ENCODE measurements around the gene ANKRD16.
"Not testable (repeated sequence)": the region's sequence is repeated elsewhere in the genome, so short reads cannot be mapped to it uniquely, and the experiment has no call there.

ANKRD16 gene

DNA sequence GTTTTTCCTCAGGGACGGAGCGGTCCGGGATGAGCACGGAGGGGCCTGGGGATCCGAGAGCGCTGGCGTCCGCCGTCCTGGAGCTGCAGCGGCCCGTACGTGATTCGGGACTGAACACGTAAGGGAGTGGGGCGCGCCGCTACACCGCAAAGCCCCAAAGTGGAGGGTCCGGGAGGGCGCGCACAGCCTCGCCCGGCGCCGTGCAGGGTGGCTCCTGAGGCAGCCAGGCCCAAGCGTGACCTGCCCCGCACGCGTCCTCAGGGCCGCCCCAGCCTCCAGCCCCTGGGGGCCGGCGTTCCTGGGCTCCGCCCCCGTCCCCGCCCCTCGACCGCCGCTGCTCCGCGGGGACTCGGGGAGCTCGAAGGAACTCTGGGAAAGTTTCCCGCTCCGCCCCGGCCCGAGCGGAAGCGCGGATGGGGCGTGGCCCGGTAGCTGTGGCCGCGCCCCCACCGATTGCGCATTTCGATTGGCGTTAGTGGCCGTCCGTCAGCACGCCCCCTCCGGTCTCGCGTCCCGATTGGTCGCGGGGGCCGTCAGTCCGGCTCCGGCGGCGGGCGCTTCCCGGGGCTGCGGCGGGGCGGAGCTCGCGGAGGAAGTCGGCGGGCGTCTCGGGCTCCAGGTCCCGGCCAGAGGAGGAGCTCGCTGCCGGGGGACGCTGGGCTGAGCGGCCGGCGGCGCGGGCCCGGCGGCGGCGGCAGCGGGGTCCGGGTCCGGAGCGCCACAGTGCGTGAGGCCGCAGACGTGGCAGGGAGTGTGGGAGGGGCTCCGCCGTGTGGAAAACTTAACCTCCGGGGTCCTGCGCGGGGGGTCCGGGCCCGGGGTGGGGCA lies at the start of gene ANKRD16, which contains the start of gene FBH1:
ANKRD16 (minus strand) TSS at position 270 of the 828 bp plus-strand sequence. CDS start 539 bp downstream, outside the sequence.
FBH1 (plus strand) TSS at position 620 of the 828 bp plus-strand sequence; CDS start at position 723, 103 bp downstream.
- peak; percentile 98 for DNase-seq (ENCODE audit: low spot score)

DNA sequence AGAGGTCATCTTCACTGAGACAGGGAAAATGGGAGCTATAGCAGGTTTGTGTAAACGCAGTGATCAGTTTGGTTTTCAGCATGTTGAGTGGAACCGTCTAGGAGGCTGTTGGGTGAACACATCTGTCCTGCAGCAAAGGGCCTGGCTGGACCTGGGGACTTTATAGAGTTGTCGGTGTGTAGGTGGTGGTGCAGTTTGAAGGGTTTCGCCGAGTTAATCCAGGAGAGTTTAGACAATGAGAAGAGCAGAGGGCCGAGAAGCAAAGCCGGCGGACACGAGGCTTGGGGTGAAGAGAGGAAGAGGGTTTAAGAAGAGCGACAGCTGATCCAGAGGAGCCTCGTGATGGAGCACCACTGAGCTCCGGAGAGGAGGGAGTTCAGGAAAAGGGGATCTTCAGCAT lies 48.6 kb upstream of the ANKRD16 start:
- no peak for DNase-seq (ENCODE audit: low spot score)

DNA sequence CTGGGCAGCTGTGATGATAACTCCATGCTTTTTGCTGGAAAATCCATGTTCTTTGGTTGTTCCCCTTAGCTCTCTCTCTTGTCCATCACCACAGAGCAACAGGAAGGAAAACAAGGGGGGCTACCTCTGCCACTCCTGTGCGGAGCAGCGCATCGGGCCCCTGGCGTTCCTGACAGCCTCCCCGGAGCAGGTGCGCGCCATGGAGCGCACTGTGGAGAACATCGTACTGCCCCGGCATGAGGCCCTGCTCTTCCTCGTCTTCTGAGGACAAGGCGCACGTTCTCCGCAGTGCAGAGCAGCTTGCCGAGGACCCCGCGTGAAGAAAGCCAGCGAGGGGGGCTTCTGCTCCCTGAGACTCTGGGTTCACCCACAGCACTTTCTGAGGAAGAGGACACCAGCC lies 47.3 kb upstream of the ANKRD16 start:
- DNase-seq (ENCODE audit: low spot score), result no peak

DNA sequence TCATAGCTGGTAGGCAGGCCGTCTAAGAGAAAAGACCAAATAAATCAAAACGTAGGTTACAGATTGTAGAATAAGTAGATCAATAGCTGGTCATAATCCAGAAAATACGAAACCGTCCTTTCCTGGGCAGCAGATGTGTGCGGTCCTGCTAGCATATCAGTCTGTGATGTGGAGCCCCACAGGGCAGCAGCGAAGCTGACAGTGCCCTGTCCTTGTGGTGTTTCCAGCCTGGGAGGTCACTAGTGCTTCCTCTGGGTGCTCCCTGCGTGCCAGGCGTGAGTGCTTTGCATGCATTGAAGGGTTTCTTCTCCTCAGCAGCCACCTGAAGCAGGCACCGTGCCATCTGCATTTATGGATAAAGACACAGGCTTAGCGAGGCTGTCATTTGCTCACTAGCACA lies 45.9 kb upstream of the ANKRD16 start:
- no peak for DNase-seq (ENCODE audit: low spot score)

DNA sequence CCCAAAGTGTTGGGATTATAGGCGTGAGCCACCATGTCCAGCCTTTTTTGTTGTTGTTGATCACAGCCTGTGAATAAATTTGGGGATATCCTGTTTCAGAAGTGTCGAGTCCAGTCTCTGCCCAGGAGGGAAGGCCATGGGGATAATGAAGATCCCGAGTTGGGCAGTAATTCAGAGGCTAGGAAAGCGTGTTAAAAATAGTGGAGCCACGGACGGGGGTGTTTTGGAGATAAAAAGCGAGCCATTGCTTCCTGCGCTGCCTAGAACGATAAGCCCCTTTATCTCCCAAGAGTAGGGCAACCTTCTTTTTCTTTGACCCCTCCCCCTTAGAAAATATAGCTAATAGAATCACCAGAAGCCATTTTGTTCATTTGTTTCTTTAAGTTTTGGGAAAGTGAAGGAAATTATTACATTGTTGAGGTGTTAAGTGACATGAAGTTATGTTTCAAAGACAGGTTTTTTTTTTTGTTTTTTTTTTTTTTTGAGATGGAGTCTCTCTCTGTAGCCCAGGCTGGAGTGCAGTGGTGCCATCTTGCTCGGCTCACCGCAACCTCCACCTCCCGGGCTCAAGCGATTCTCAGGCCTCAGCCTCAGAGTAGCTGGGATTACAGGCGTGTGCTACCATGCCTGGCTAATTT lies 44.3 kb upstream of the ANKRD16 start:
- DNase-seq (ENCODE audit: low spot score), result no peak

DNA sequence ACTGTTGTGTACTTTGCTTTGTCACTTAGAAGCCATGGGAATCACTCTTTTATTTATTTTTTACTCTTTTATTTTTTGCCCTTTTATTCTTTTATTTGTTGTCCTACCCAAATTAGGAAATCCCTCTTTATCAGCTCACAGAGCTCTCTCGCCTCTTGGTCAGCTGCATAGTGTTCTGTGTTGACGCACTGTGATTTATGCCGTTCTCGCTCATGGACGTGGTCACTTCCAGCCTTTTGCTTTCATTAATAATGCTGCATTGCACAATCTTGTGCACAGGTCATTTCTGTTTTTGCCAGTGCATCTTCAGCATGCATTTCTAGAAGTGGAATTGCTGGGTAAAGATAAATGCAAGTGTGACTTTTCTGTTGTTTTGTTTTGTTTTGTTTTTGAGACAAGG lies 42.7 kb upstream of the ANKRD16 start:
- no peak for DNase-seq (ENCODE audit: low spot score)

DNA sequence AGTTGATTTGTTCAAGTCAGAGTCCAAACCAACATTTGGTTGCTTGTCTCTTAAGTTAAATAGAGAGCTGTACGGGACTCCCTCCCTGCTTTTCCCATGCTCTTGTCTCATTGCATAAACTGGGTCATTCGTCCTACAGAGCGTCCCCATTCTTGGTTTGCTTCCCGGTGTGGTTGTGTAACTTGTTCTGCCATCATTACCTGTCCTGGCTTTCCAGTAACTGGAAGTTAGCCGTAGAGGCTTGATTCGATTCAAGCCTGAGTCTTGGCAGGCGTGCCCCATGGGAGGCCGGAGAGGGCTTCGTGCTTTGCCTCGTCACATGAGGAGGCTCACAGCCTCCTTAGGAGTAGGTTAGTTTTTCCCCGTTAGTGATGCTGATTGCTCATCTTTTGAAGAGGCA lies 40.6 kb upstream of the ANKRD16 start:
- no peak for DNase-seq (ENCODE audit: low spot score)

DNA sequence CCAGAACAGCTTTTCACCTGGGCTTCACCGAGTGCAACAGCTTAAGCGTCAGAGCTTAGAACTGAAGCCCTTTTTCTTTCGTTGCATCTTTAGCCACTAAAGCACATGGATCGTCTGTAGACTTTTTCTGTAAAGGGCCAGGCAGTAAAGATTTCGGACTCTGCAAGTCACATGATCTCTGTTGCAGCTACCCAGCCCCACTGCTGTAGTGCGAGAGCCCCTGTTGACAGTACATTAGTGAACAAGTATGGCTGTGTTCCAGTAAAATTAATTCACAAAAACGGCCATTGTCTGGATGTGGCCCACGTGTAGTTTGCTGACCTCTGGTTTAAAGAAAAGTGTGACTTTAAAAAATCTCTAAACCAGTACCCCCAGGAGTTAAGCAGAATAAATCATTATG lies 39.7 kb upstream of the ANKRD16 start:
- DNase-seq (ENCODE audit: low spot score), result no peak

DNA sequence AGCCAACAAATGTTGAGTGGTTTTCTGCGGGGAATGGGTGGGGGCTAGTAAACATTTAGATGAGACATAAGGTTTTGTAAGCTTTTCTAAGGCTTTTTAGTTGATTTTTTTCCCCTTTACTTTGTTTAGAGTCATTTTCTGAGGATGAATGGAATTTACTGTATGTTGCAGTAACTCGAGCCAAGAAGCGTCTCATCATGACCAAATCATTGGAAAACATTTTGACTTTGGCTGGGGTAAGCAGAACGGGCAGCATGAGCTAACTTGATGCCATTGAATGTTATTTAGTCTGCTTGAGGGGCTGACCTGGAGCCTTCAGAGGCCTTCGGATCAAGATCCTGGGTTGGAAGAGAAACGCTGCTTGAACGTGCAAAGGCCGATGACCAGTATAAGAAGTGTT lies 37.6 kb upstream of the ANKRD16 start:
- no peak for DNase-seq (ENCODE audit: low spot score)

DNA sequence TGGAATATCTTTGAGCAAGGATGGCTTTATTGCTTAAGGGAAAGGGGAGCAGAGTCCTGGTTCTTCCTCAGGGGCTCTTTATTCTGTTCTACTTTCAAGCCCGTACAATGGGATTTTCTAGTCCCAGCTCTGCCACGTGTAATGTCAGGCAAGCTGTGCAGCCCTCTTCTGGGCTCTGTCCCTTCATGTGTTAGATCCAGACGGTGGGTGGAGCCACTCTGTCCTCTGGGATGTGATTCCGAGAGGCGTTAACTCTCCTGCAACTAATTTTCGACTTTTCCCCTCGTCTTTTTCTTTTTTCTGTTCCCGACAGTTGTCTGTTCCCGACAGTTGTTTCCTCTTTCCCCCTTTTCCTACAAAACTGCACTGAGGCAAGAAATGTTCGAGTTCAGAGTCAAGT lies 35.2 kb upstream of the ANKRD16 start:
- no peak for DNase-seq (ENCODE audit: low spot score)

DNA sequence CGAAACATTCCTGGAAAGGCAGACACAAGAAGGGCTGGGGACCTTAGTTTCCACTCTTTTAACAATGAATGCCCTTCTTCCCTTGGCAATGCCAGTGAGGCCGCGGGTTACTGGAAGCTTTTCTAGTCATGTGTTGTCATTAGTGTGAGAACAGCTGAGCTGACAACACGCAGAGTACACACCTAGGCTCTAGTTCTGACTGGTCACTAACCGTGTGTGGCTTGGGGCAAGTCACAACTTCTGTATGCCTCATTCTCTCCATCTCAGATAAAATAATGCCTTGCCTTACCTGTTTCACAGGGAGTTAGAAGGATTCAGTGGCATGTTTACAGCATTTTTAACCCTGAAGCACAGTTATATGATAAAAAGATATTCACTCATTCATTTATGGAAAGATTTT lies 32.1 kb upstream of the ANKRD16 start:
- DNase-seq (ENCODE audit: low spot score), result no peak

DNA sequence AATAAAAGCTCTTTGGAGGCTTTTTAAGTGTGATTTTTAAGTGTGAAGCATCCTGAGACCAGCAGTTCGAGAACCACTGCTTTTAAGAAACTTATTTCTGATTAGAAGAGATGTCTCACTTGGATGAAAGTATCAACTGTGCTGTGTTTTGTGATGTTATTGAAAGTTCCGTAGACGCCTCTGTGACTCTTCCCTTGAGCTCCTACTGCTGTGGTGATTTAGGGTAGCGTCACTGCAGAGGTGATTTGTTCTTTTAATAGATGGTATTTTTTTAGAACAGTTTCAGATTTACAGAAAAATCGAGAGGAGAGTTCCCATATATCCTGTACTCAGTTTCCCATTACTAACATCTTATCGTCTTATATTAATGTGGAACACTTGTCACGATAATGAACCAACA lies 29.9 kb upstream of the ANKRD16 start:
- DNase-seq (ENCODE audit: low spot score), result peak; percentile 56

DNA sequence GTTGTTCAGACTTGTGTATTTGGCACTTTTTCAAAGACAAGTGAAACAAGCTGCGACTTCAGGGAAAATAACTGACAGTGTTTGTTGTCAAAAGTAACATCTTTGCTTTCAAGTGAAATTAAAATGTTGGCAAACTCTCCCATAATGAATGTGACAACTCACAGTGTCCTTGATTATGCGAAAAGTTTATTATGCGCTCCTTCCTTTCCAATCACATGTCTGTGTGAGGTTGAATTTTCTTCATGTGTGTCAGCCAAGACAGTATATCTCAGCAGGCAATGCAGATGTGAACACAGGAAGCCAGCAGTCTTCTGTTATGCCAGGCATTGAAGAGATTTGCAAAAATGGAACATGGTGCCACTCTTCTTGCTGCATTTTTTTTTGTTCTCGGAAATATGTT lies 29.1 kb upstream of the ANKRD16 start:
- no peak for DNase-seq (ENCODE audit: low spot score)

DNA sequence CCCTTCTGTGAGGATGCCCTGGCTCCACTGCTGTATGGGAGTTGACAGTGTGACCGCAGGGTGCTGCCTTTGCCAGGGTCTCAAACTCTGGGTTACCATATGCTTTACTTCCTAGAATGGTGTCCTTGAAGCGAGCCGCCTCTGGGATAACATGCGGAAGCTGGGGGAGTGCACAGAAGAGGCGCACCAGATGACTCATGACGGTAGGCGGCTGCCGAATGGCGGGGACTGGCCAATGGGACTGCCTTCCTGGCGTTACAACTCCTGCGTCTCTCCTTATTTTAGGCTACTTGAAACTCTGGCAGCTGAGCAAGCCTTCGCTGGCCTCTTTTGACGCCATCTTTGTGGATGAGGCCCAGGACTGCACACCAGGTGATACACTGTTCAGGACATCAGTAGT lies 27.6 kb upstream of the ANKRD16 start:
- DNase-seq (ENCODE audit: low spot score), result no peak

DNA sequence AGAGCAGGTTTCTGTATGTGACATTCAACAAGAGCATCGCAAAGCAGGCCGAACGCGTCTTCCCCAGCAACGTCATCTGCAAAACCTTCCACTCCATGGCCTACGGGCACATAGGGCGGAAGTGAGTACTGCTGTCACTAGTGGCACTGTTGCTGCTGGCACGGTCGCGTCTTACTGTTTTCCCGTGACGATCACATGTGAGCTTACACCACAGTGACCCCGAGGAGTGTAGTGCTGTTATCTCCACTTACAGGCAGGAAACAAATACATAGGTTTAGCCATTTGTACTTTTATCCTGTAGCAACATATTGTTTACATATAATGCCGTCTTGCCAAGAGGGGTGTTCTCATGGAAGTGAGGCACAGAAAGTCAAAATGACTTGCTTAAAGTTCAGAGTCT lies 25.8 kb upstream of the ANKRD16 start:
- no peak for DNase-seq (ENCODE audit: low spot score)

DNA sequence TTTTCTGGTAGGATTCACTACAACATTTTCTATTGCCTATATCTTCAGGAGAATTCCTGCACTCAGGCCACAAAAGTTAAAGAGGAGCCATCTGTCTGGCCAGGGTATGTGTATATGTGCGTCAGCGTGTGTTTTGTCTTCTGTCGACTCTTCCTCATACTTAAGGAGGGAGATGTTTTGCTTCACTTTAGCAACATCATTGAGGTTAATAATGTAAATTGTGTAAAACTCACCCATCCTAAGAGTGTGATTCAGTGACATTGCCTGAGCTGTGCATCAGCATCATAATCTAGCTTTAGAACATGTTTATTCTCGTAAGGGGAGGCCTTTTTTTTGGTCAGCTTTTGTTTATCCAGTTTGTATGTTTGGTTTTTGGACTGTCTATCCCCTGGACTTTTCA lies 24.0 kb upstream of the ANKRD16 start:
- no peak for DNase-seq (ENCODE audit: low spot score)

DNA sequence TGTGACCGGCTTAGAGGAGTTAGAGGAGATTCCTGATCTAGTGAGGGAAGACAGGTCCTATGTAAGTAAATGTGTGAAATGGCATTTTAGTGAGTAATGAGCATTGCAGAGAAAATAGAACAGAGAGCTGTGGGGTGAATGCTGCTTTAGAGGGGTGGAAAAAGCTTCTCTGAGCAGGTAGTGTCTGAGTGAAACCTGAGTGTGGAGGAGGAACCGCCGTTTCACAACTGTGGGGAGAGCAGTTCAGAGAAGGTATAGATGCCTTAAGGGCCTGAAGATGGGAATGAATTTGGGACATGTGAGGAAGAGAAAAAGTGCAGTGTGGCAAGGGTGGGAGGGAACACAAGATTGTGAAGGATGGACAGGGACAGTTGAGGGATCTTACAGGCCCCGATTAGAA lies 22.0 kb upstream of the ANKRD16 start:
- DNase-seq (ENCODE audit: low spot score), result peak; percentile 53

DNA sequence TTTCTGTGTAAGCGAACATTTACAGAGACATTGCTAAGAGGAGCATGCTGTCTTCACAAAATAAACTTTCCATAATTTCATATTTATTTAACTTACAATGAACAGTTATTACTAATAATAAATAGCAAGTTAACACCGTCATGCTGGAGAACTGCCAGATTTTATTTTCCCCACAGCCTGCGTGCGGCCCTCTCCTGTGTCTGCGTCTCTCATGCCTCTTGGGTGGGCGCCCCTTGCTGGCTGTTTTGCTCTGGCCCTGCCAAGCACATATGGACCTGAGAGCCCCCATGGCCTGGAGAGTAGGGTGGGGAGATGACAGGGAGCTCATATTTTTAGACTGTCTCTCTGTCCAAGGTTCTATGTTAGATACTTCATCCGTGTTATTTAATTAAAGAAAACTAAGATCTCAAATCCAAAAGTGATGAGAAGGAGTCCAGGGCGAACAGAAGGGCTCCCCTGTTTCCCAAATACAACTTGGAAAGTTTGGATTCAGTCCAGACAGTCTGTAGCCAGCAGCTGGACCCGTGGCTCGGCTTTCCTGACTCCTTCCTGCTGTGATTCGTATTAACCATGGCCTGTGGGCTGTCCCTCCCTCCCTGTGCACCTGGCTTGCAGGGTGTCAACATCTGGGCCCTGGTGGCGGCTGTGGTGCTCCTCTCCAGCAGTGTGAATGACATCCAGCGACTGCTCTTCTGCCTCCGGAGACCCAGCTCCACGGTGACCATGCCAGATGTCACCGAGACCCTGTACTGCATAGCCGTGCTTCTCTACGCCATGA lies 20.8 kb upstream of the ANKRD16 start:
- no peak for DNase-seq (ENCODE audit: low spot score)

DNA sequence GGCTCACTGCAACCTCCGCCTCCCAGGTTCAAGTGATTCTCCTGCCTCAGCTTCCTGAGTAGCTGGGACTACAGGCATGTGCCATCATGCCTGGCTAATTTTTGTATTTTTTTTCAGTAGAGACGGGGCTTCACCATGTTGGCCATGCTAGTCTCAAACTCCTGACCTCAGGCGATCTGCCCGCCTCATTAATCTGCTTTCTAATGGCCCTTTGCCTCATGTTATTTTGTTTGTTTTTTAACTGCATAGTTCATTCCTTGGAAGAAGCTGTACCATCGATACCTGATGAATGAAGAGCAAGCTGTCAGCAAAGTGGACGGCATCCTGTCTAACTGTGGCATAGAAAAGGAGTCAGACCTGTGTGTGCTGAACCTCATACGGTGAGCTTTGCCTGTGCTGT lies 19.0 kb upstream of the ANKRD16 start:
- not testable (repeated sequence) for DNase-seq (ENCODE audit: low spot score)

DNA sequence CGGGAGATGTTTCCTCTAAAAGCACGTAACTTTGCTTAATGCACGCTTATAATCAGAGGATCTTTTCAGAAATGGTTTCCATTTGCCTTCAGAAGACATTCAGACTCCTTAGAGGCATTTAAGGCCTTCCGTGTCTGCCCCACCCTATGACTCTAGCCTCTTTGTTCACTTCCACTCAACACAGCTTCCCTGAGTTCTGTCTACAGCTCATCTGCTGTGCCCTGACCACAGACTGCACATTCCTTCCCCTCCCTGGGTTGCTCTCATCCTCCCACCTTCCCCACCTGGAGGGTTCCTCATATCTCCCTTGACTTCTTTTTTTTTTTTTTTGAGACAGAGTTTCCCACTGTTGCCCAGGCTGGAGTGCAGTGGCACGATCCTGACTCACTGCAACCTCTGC lies 17.0 kb upstream of the ANKRD16 start:
- no peak for DNase-seq (ENCODE audit: low spot score)

DNA sequence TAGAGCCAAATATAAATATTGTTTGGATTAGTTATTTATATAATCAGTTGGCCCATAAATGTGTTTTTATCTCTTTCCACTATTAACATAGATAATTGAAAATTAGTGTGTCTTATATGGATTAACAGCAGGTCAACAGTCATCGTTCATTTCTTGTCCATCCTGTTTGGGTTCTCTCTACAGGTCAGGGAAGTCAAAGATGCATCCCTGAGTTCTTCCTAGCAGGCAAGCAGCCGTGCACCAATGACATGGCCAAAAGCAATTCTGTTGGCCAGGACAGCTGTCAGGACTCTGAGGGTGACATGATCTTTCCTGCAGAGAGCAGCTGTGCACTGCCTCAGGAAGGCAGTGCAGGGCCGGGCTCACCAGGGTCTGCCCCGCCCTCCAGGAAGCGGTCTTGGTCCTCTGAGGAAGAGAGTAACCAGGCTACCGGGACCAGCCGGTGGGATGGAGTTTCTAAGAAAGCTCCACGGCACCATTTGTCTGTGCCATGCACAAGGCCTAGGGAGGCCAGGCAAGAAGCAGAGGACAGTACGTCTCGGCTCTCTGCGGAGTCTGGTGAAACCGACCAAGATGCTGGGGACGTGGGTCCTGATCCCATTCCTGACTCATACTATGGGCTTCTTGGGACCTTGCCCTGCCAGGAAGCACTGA lies 16.3 kb upstream of the ANKRD16 start:
- no peak for DNase-seq (ENCODE audit: low spot score)

DNA sequence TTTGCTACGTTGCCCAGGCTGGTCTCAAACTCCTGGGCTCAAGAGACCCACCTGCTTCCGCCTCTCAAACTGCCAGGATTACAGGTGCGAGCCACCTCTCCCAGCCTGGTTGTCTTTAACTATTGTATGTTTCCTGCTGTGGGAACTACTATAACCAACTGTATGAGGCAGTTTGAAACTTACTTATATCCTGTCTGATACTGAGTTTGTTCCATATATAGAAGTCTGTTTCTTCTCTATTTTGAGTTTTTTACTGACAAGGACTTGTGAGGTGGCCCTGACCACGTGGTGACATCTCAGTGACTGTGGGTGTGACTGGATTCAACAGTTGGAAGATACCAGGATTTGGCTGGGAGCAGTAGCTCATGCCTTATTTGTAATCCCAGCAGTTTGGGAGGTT lies 14.5 kb upstream of the ANKRD16 start:
- DNase-seq (ENCODE audit: low spot score), result no peak
